Right renal cortex interstitium (tissue), 3 donors: ENCODE results near the gene PPP6R1. TPM values are rescaled to one million over a fixed set of nuclear protein-coding genes. Genes with fewer than 3 reads are reported as not detected.
"Not testable (repeated sequence)": the region's sequence is repeated elsewhere in the genome, so short reads cannot be mapped to it uniquely, and the experiment has no call there.

Experiments
- DNase-seq, 3 donors: peaks; one replicate each; pipeline ENCODE4 v3.0.0-alpha.2; 2013; ENCODE audit warnings: low read depth in 3 of 3, low spot score in 2 of 3
- polyA plus RNA-seq, 3 donors: library from polyadenylated mRNA; unstranded; fragments of 120-200 nt; gene quantifications; one replicate each; pipeline ENCODE4 v1.2.1, GENCODE V29; 2013; ENCODE audit not compliant: insufficient read length in 3 of 3

The PPP6R1 gene
- polyA plus RNA-seq, 3 donors: 37.4 to 49.3 (median 39.1) TPM

DNA sequence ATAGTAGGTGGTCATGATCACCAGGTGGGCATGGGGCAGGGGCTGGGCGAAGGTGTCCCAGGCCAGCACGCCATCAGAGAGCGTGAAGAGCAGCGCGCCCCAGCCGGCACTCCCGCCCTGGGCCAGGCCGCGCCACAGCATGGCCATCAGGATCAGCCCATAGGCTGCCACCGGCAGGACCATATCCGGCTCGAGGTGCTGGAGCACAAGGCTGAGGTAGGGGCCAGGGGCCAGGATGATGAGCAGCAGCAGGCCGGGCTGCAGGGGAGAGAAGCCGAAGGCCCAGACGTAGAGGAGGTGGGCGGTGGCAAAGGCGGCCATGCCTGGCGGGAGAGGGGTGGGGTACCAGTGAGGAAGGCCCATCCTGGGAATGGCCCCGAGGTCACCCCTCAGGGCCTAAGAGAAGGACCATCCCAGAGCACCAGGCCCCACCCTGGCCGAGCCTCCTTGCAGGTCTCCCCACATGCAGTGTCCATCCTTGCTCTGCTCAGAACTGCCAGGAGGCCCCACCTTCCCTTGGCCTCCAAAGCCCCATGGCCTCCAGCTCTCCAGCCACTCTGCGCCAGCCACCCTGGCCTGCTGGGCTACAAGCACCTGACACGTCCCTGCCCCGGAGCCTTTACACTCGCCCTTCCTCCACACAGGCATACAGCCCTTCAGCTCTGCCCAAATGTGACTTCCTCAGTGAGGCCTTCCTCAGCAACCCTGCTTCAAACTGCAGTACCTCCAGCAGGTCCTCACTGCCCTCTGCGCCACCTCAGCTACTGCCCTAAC, 31.4 kb downstream of the PPP6R1 start:
- DNase-seq: no peak

DNA sequence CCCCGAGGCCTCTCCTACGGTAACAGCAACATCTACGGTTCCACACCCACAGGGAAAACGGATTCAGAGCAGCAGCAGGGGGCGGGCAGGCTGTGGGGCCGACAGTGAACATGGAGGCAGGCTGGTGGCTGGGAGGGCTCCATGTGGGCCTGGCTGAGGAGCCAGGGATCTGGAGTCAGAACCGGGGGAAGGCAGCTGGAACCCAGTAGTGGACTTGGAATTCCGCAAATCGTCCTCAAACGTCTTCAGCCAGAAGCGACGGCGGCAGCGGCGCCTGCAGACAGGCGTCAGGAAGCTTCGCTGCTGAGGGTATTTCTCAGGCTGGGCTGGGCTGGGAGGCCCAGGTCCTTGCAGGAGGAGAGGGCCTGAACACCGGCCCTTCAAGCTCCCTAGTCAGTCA, 32.0 kb downstream of the PPP6R1 start:
- DNase-seq: no peak

- DNase-seq: no peak
These were observed 32.5 kb downstream of the PPP6R1 start for GRCh38 chr19:55226273-55226672.

- no peak for DNase-seq
These were observed 33.3 kb downstream of the PPP6R1 start for GRCh38 chr19:55225415-55225958.

DNA sequence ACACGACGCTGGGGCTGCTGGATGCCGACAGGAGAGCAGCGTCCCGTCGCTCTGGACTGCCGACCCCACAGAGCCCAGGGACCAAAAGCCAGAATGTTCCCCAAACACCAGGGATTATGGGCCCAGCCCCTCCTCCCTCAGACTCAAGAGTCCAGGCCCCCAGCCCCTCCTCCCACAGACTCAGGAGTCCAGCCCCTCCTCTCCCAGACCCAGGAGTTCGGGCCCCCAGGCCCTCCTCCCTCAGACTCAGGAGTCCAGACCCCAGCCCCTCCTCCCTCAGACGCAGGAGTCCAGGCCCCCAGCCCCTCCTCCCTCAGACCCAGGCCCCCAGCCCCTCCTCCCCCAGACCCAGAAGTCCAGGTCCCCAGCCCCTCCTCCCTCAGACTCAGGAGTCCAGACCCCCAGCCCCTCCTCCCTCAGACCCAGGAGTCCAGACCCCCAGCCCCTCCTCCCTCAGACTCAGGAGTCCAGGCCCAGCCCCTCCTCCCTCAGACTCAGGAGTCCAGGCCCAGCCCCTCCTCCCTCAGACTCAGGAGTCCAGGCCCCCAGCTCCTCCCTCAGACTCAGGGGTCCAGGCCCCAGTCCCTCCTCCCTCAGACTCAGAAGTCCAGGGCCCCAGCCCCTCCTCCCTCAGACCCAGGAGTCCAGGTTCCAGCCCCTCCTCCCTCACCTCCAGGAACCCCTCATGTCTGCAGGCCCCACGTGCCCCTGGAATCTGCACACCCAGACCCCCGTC, 34.0 kb downstream of the PPP6R1 start:
- DNase-seq: not testable (repeated sequence)

- no peak for DNase-seq
These were observed 34.7 kb downstream of the PPP6R1 start for GRCh38 chr19:55224038-55224665.

GRCh38 chr19:55223291-55224037, 35.4 kb downstream of the PPP6R1 start:
- DNase-seq: no peak

DNA sequence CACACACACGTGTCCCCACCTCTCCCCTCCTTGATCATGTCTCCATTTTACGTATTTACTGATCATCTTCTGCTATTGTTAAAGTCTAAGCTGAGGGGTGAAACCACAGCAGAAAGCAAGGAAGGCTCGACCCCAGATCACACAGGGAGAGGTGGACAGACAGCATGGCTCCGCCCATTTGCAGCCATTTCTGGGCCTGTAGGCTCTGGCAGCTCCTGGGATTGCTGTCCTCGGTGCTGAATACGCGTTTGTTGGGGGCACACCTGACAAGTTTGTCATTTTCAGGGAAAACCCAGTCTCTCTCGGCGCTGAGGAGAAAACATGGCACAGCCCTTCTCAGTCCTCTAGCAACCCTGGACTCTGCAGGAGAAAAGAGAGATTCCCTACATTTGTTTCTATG, 38.3 kb downstream of the PPP6R1 start:
- no peak for DNase-seq

DNA sequence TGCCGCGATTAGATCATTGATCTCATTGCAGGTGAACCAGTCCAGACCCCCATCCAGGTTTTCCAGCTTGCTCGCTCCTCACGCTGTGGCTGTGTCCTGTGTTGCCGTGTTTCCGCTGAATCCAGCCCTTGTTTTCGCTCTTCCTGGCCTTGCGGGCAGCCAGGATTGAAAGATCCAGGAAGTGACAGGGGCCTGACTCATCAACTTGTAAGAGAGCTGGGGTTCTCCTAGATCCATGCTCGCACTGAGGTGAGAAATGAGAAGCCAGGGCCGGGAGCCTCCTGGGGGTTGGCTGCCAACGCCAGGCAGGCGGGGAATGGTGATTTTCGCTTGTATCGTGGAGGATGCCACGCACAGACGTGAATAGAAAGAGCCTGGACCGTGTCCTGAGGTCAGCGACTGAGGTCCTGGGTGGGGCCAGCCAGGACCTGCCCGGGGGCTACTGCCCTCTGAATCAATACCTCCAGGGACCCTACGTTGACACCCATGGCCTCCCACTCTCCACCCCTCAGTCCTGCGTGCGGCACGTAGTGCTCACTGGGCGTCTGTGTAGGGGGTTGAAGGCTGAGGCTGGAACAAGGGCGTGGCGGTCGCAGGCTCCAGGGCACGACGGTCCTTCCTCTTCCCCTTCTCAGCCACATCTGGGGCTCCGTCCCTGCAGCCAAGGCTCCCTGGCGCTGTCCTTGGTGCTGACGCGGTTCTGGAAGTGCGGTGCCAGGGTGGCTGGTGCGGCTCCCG, 42.2 kb downstream of the PPP6R1 start:
- DNase-seq: peak; percentile 25 to 73 (median 57)

GRCh38 chr19:55213547-55213946, 45.3 kb downstream of the PPP6R1 start:
- no peak for DNase-seq

GRCh38 chr19:55212447-55212846, 46.4 kb downstream of the PPP6R1 start:
- DNase-seq: no peak

GRCh38 chr19:55209693-55210472, 48.9 kb downstream of the PPP6R1 start:
- DNase-seq: no peak

GRCh38 chr19:55208880-55209692, 49.7 kb downstream of the PPP6R1 start, which contains the start of gene PTPRH:
Gene PTPRH, minus strand, starts transcription at chr19:55209501. Its CDS starts 68 bp downstream, at chr19:55209433.
- DNase-seq: no peak

- peak in 1 of 3 donors; percentile 27 for DNase-seq
These were observed 51.9 kb downstream of the PPP6R1 start for GRCh38 chr19:55206664-55207500.

GRCh38 chr19:55202199-55202598, 56.6 kb downstream of the PPP6R1 start:
- DNase-seq: not testable (repeated sequence)

DNA sequence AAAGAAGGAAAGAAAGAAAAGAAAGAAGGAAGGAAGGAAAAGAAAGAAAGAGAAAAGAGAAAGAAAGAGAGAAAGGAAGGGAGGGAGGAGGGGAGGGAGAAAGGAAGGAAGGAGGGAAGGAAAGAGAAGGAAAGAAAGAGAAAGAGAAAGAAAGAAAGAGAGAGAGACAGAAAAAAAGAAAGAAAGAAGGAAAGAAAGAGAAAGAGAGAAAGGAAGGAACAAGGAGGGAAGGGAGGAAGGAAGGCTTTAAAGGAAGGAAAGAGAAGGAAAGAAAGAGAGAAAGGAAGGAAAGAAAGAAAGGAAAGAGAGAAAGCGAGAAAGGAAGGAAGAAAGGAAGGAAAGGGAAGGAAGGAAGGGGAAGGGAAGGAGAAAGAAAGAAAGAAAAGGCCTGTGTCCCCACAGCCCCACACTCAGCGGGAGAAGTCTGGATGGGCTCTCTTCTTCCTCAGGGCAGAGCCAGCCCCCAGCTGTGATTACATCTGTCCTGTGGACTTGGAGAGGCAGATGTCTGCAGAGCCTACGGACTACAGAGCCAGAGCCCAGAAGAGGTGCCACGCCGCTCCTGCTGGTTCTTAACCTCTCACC, 59.1 kb downstream of the PPP6R1 start:
- DNase-seq: no peak

DNA sequence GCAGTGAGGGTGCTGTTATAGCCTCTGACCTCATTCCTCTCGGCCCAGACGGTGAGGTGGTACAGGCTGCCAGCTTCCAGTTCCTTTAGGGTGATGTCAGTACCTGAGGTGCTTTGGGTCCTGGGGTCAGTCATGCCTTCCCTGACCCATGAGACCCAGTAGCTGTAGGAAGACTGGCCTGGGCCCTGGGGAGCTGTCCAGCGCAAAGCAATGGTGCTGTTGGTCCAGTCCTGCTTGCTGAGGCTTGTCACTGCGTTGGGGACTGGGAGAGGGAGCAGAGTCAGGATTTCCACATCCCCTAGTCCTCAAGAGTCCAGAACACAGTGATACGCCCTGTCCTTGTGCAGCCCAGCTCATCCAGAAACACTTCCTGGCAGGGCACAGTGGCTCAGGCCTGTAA, 60.2 kb downstream of the PPP6R1 start:
- DNase-seq: no peak
